SK-N-SH (cell line): Measurements from ENCODE around the gene AFAP1L2. TPM values are rescaled to one million over a fixed set of nuclear protein-coding genes. Genes with fewer than 3 reads are reported as not detected.

Experiments
- CTCF ChIA-PET: fragments of 300-600, 350-600 bp; formaldehyde crosslinking; extraction: SDS; loops from one replicate; lab custom pipeline; 2021; lab: Yijun Ruan, JAX
- POLR2A ChIA-PET: fragments of 350-600 bp; sonication (Branson Sonifier 250); formaldehyde crosslinking; extraction: SDS; loops from one replicate; lab custom pipeline; 2020; ENCODE audit warnings: antibody characterized with exemption, inconsistent platforms; lab: Yijun Ruan, JAX
- DNase-seq: peaks from one replicate; pipeline ENCODE4 v3.0.0; 2012
- H2AFZ ChIP-seq: fragments of 200-600 bp; sonication (generic); 2 replicates; pipeline ENCODE4 v1.8.1; 2016; ENCODE audit warnings: antibody characterized with exemption, mild to moderate bottlenecking, low read depth
- H3F3A ChIP-seq: fragments of 200-600 bp; sonication (generic); replicated peaks from 2 replicates; pipeline ENCODE3; 2016; ENCODE audit warnings: antibody characterized with exemption, mild to moderate bottlenecking; ENCODE audit not compliant: insufficient read depth
- H3K27ac ChIP-seq, 2 experiments: fragments of 200-500 bp in 1 of 2; fragments of 200-600 bp in 1 of 2; sonication (Bioruptor generic) in 1 of 2; sonication (generic), shearing (Covaris generic) in 1 of 2; 2 replicates each; pipeline versions ENCODE4 v1.5.1 to v1.6.1; 2014 to 2016; ENCODE audit warnings: low read depth in 2 of 2, inconsistent platforms in 1 of 2, low read length in 1 of 2, mild to moderate bottlenecking in 1 of 2, mixed read lengths in 1 of 2
- H3K27me3 ChIP-seq: fragments of 200-600 bp; sonication (generic), shearing (Covaris generic); 2 replicates; pipeline ENCODE4 v1.6.1; 2016; ENCODE audit warnings: mixed run types; ENCODE audit not compliant: insufficient read depth
- H3K36me3 ChIP-seq, 2 experiments: fragments of 200-500 bp in 1 of 2; fragments of 200-600 bp in 1 of 2; sonication (Bioruptor generic) in 1 of 2; sonication (generic) in 1 of 2; replicated peaks in 1 of 2; 2 replicates each; pipeline versions ENCODE3 to v1.5.1; 2014 to 2016; ENCODE audit warnings: low read length in 1 of 2, mild to moderate bottlenecking in 1 of 2; ENCODE audit not compliant: insufficient read depth in 2 of 2, control insufficient read depth in 1 of 2
- H3K4me1 ChIP-seq, 2 experiments: fragments of 200-500 bp in 1 of 2; fragments of 200-600 bp in 1 of 2; sonication (Bioruptor generic) in 1 of 2; sonication (generic), shearing (Covaris generic) in 1 of 2; 2 replicates each; pipeline versions ENCODE4 v1.5.1 to v1.6.1; 2014 to 2016; ENCODE audit warnings: low read depth in 1 of 2, low read length in 1 of 2, mixed run types in 1 of 2; ENCODE audit not compliant: insufficient read depth in 2 of 2, control insufficient read depth in 1 of 2
- H3K4me2 ChIP-seq: fragments of 200-600 bp; sonication (generic), shearing (Covaris generic); 2 replicates; pipeline ENCODE4 v1.6.1; 2017; ENCODE audit warnings: mixed run types
- H3K4me3 ChIP-seq, 2 experiments: fragments of 200-500 bp in 1 of 2; fragments of 200-600 bp in 1 of 2; sonication (Bioruptor generic) in 1 of 2; sonication (generic), shearing (Covaris generic) in 1 of 2; 2 replicates each; pipeline versions ENCODE4 v1.5.1 to v1.8.1; 2014 to 2016; ENCODE audit warnings: low read depth in 2 of 2, inconsistent platforms in 1 of 2, low read length in 1 of 2, mild to moderate bottlenecking in 1 of 2, mixed read lengths in 1 of 2, moderate library complexity in 1 of 2
- H3K79me2 ChIP-seq: fragments of 200-600 bp; sonication (generic); 2 replicates; pipeline ENCODE4 v1.8.1; 2017; ENCODE audit warnings: mild to moderate bottlenecking; ENCODE audit not compliant: insufficient read depth
- H3K9ac ChIP-seq: fragments of 200-600 bp; sonication (generic); 2 replicates; pipeline ENCODE4 v1.6.1; 2017; ENCODE audit warnings: mixed run types
- H3K9me2 ChIP-seq: fragments of 200-600 bp; sonication (generic); 2 replicates; pipeline ENCODE4 v1.6.1; 2017; ENCODE audit warnings: mixed run types
- H3K9me3 ChIP-seq: fragments of 200-600 bp; sonication (generic); 2 replicates; pipeline ENCODE4 v1.6.1; 2017; ENCODE audit warnings: mixed run types, mild to moderate bottlenecking, moderate library complexity
- H4K20me1 ChIP-seq: fragments of 200-600 bp; sonication (generic); 2 replicates; pipeline ENCODE4 v1.6.1; 2017; ENCODE audit warnings: mild to moderate bottlenecking, mixed run types; ENCODE audit not compliant: insufficient read depth
- CHD2 ChIP-seq: fragments of 150-350 bp; IDR thresholded peaks from 2 replicates; pipeline ENCODE4 v1.6.1; 2018; ENCODE audit warnings: low read length; ENCODE audit not compliant: partially characterized antibody
- GABPA ChIP-seq: IDR thresholded peaks from 2 replicates; pipeline ENCODE4 v1.4.0; 2012; ENCODE audit warnings: low read depth, mild to moderate bottlenecking
- JUND ChIP-seq: IDR thresholded peaks from 2 replicates; pipeline ENCODE4 v1.4.0; 2012
- POLR2AphosphoS5 ChIP-seq: IDR thresholded peaks from 2 replicates; pipeline ENCODE4 v1.6.1; 2012; ENCODE audit warnings: low read depth, low read length
- RCOR1 ChIP-seq: fragments of 150-350 bp; IDR thresholded peaks from 2 replicates; pipeline ENCODE4 v1.6.1; 2017; ENCODE audit warnings: antibody characterized with exemption, low read length
- TAF1 ChIP-seq: IDR thresholded peaks from 2 replicates; pipeline ENCODE4 v1.6.1; 2012; ENCODE audit warnings: low read depth, mild to moderate bottlenecking, low read length, moderate library complexity, borderline replicate concordance
- TCF12 ChIP-seq: IDR thresholded peaks from 2 replicates; pipeline ENCODE4 v1.4.0; 2012
- USF1 ChIP-seq: IDR thresholded peaks from 2 replicates; pipeline ENCODE4 v1.4.0; 2012; ENCODE audit warnings: low read depth, borderline replicate concordance
- USF2 ChIP-seq: fragments of 150-350 bp; IDR thresholded peaks from 2 replicates; pipeline ENCODE4 v1.6.1; 2017; ENCODE audit warnings: antibody characterized with exemption, low read length, low read depth, borderline replicate concordance
- WGBS: methylation state at CpG from one replicate; pipeline ENCODE4 v1.1.6; 2017; ENCODE audit warnings: low lambda C conversion rate; 5-methylcytosine and 5-hydroxymethylcytosine counted together
- polyA plus RNA-seq, 3 experiments: library from polyadenylated mRNA; depleted of rRNA; stranded (reverse); fragments of >200 nt; gene quantifications; 2 replicates each; pipeline ENCODE4 v1.2.3, GENCODE V29; 2012
- small RNA-seq, 7 experiments: library from RNA; depleted of rRNA; stranded (forward); fragments of <200 nt; gene quantifications; one replicate each; pipeline ENCODE3, GENCODE V24; 2012

The AFAP1L2 gene
- polyA plus RNA-seq, 1 of the 3 experiments (the other 2 are of a cell fraction) = 0.54 TPM

- Histone ChIP-seq H3K27ac (no peak overlapping the region), H3K9me2 (no peaks in the 10 kb centered on the region), H4K20me1 (no peaks in the 10 kb centered on the region), H3K79me2 (no peaks in the 10 kb centered on the region), H3K4me2 (no peak overlapping the region), H3K9me3 (no peaks in the 10 kb centered on the region), H3K4me1 (peaks cover 0 to 5% of the 10 kb centered on the region in 2 experiments; a peak in 1 of 4 replicates), H3K9ac (no peak overlapping the region), H3K36me3 (no peaks in the 10 kb centered on the region), H2AFZ (no peak overlapping the region), H3K27me3 (peaks cover 16% of the 10 kb centered on the region; the same call in 1 of the 2 replicates), H3K4me3 (no peak overlapping the region), H3F3A (no peaks in the 10 kb centered on the region)
- DNase-seq = no peak
- no peak for TF ChIP-seq USF2
- WGBS = 78% methylated on average over 7 of the region's 7 CpGs
- CTCF ChIA-PET = no interaction called here
- POLR2A ChIA-PET = no interaction called here
Observed at GRCh38 chr10:114246679-114247305, 157.5 kb downstream of the AFAP1L2 start.

- H3K27ac ChIP-seq = no peak overlapping the region
- no peak for DNase-seq
- no peak overlapping the region for H3K4me3 ChIP-seq
- ChIA-PET CTCF (interaction anchor here (1.0 to 2.7 kb wide), 2 partner anchors 12 to 59 kb away, joined by 3 to 9 read pairs; no protein-coding TSS in a partner anchor), POLR2A (interaction anchor here (0.7 kb wide), 1 partner anchor 536 kb away, joined by 4 read pairs; no protein-coding TSS in a partner anchor)
- H3K36me3 ChIP-seq = no peaks in the 10 kb centered on the region
- H4K20me1 ChIP-seq = no peaks in the 10 kb centered on the region
- H3K4me2 ChIP-seq = no peak overlapping the region
- TF ChIP-seq TCF12 = no peak
- no peak for TF ChIP-seq POLR2AphosphoS5
- TF ChIP-seq RCOR1 = no peak
- TF ChIP-seq CHD2 = no peak
- TF ChIP-seq GABPA = no peak
- TF ChIP-seq USF1 = no peak
- TF ChIP-seq USF2 = no peak
- TF ChIP-seq TAF1 = no peak
- no peak for TF ChIP-seq JUND
- no peak overlapping the region for H2AFZ ChIP-seq
- H3K79me2 ChIP-seq = no peaks in the 10 kb centered on the region
- peaks cover 0 to 5% of the 10 kb centered on the region in 2 experiments; a peak in 1 of 4 replicates for H3K4me1 ChIP-seq
- no peaks in the 10 kb centered on the region for H3F3A ChIP-seq
- H3K27me3 ChIP-seq = peaks cover 16% of the 10 kb centered on the region; the same call in 1 of the 2 replicates
- WGBS = 81% methylated on average over 7 of the region's 9 CpGs
- no peaks in the 10 kb centered on the region for H3K9me3 ChIP-seq
- H3K9me2 ChIP-seq = no peaks in the 10 kb centered on the region
- H3K9ac ChIP-seq = no peak overlapping the region
Observed at GRCh38 chr10:114245121-114245791, 159.0 kb downstream of the AFAP1L2 start.

Small RNAs within 50 kb of the gene (small RNA-seq; reads per million reads assigned to genes)
- gene RN7SL384P = 0 reads per million in 7 experiments

Other genes with a start within 250 kb of the AFAP1L2 start
- 1.3 and 1.6 TPM in 2 replicates for gene CCDC186, start 230.3 kb downstream of the AFAP1L2 start, polyA plus RNA-seq (2012; rRNA removed)
- gene TDRD1, start 225.1 kb downstream of the AFAP1L2 start, polyA plus RNA-seq (2012; rRNA removed) = not detected in 2 replicates
- not detected in 2 replicates for gene VWA2, start 165.2 kb downstream of the AFAP1L2 start, polyA plus RNA-seq (2012; rRNA removed)